Colon (tissue), 2 donors: ENCODE data around the gene GPR85.
"Not testable (repeated sequence)": the region's sequence is repeated elsewhere in the genome, so short reads cannot be mapped to it uniquely, and the experiment has no call there.

Experiments
- FAIRE-seq: peaks from 2 replicates; lab custom pipeline; 2012; peaks lifted over from hg19 to GRCh38; lab: Jason Lieb, UNC
- donor health status: control.
- donor health status: control.

The GPR85 gene

GRCh38 chr7:113086431-113086888, at the start of gene GPR85:
Gene GPR85 (minus strand): TSS chr7:113086827. CDS start chr7:113084721, 2,106 bp downstream.
- FAIRE-seq, result no peak

- no peak for FAIRE-seq
Observed at GRCh38 chr7:113134025-113134424, 47.4 kb upstream of the GPR85 start.

GRCh38 chr7:113131367-113131766, 44.7 kb upstream of the GPR85 start:
- FAIRE-seq, result no peak

GRCh38 chr7:113128031-113128430, 41.4 kb upstream of the GPR85 start:
- FAIRE-seq, result no peak

- no peak for FAIRE-seq
Observed at GRCh38 chr7:113125728-113126127, 39.1 kb upstream of the GPR85 start.

- FAIRE-seq, result no peak
Observed at GRCh38 chr7:113122744-113123143, 36.1 kb upstream of the GPR85 start.

- FAIRE-seq, result no peak
Observed at GRCh38 chr7:113120647-113121046, 34.0 kb upstream of the GPR85 start.

- no peak for FAIRE-seq
Observed at GRCh38 chr7:113119429-113119828, 32.8 kb upstream of the GPR85 start.

GRCh38 chr7:113118074-113118959, 31.7 kb upstream of the GPR85 start, which contains the start of gene SMIM30:
Gene SMIM30 (minus strand): TSS chr7:113118554. CDS start chr7:113117578, 976 bp downstream.
- no peak for FAIRE-seq

- FAIRE-seq, result not testable (repeated sequence)
Observed at GRCh38 chr7:113117374-113117774, 30.7 kb upstream of the GPR85 start.

GRCh38 chr7:113113912-113114311, 27.3 kb upstream of the GPR85 start:
- FAIRE-seq, result no peak

GRCh38 chr7:113109718-113110117, 23.1 kb upstream of the GPR85 start:
- FAIRE-seq, result no peak

GRCh38 chr7:113100121-113100603, 13.5 kb upstream of the GPR85 start:
- no peak for FAIRE-seq

GRCh38 chr7:113099284-113099919, 12.8 kb upstream of the GPR85 start:
- FAIRE-seq, result no peak

GRCh38 chr7:113094517-113095249, 8.1 kb upstream of the GPR85 start:
- no peak for FAIRE-seq

- no peak for FAIRE-seq
Observed at GRCh38 chr7:113093561-113093960, 6.9 kb upstream of the GPR85 start.

- FAIRE-seq, result no peak
Observed at GRCh38 chr7:113092762-113093161, 6.1 kb upstream of the GPR85 start.

- FAIRE-seq, result no peak
Observed at GRCh38 chr7:113087071-113087998, 708 bp upstream of the GPR85 start.

GRCh38 chr7:113085781-113086390, 741 bp downstream of the GPR85 start:
- no peak for FAIRE-seq

- FAIRE-seq, result no peak
Observed at GRCh38 chr7:113084496-113085172, 2.0 kb downstream of the GPR85 start.
